HG03469 (cell line): Measurements from ENCODE around the gene MRAP2.
"Not testable (repeated sequence)": the region's sequence is repeated elsewhere in the genome, so short reads cannot be mapped to it uniquely, and the experiment has no call there.

Experiments
- ATAC-seq: cut with Tn5 transposase; IDR thresholded peaks from one replicate; pipeline ENCODE4 v1.9.1; 2021; ENCODE audit warnings: mild to moderate bottlenecking, moderate library complexity, moderate number of reproducible peaks; ENCODE audit not compliant: unreplicated experiment

Gene MRAP2

DNA sequence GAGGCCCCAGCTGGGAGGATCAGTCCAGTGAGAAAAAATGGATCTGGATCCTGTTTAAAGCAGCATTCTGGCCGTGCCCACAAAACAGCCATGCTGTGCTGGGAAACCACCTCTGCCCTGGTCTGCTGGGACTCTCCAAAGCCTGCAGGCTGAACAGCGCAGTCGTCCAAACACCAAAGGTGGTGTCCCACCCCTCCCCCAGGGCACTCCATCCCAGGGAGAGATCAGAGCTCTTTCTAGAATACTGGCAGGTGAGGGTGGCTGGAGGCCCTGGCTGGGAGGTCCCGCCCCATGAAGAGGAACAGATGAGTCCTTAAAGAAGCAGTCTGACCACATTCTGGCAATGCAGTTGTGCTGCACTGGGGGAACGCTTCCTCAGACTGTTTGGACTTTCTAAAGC is 84.6 kb downstream of the MRAP2 start:
- no peak for ATAC-seq

- no peak for ATAC-seq
Measured at GRCh38 chr6:84119277-84119676, 85.7 kb downstream of the MRAP2 start.

DNA sequence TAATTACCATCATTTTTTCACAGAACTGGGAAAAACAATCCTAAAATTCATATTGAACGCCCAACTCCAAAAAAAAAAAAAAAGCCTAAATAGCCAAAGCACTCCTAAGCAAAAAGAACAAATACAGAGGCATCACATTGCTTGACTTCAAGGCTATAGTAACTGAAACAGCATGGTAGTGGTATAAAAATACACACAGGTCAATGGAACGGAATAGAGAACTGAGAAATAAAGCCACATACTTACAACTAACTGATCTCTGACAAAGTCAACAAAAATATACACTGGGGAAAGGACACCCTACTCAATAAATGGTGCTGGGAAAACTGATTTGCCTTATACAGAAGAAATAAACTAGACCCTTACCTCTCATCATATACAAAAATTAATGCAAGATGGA is 89.6 kb downstream of the MRAP2 start:
- ATAC-seq, result peak; percentile 46

DNA sequence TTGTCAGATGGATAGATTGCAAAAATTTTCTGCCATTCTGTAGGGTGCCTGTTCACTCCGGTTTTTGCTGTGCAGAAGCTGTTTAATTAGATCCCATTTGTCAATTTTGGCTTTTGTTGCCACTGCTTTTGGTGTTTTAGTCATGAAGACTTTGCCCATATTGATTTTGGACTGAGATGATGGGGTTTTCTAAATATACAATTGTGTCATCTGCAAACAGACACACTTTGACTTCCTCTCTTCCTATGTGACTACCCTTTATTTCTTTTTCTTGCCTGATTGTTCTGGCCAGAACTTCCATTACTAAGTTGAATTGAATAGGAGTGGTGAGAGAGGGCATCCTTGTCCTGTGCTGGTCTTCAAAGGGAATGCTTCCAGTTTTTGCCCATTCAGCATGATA is 96.0 kb downstream of the MRAP2 start:
- ATAC-seq, result not testable (repeated sequence)

- ATAC-seq, result not testable (repeated sequence)
Measured at GRCh38 chr6:84133385-84133784, 99.8 kb downstream of the MRAP2 start.

DNA sequence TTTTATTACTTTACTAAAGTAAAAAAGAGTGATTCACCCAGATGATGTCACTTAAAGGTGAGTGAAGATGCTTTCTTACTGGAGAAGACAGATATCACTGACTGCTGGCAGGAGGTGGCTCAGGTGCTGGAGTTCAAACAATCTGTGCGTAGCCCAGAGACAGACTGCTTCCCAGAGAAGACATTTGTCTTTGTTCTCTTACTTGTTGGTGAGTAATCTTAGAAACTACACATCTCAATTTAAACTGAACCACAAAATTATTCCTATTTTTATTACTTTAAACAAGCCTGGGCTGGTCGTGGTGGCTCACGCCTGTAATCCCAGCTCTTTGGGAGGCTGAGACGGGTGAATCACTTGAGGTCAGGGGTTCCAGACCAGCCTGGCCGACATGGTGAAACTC is 101.7 kb downstream of the MRAP2 start:
- no peak for ATAC-seq

- no peak for ATAC-seq
Measured at GRCh38 chr6:84136364-84137050, 102.9 kb downstream of the MRAP2 start.

DNA sequence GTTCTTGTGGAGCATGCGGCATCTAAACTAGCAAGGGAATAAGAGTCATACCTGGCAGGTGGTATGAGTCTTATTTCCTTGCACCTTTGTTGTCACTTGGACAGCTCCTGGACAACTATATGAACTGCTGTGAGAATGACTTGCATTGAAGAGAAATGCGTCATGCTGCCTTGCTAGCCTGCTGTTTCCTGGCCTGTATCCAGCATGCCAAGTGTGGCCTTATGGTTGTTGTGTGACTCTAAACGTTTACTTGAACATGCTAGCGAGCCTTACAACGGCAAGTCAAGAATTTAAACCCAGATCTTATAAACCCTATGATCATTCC is 103.4 kb downstream of the MRAP2 start:
- no peak for ATAC-seq

GRCh38 chr6:84137989-84138575 is 104.5 kb downstream of the MRAP2 start:
- ATAC-seq, result no peak

GRCh38 chr6:84139311-84139710 is 105.7 kb downstream of the MRAP2 start:
- no peak for ATAC-seq
